HepG2 (cell line): ENCODE results near the gene JMJD1C. TPM values are rescaled to one million over a fixed set of nuclear protein-coding genes. Genes with fewer than 3 reads are reported as not detected.

Experiments used
- ATAC-seq: fragments of 200-7000 bp; cut with Tn5 transposase; 3 replicates; pipeline ENCODE4 v1.9.1; 2020; ENCODE audit warnings: mild to moderate bottlenecking, moderate library complexity
- BruUV-seq: library from RNA; stranded (reverse); fragments of 400-500 nt; replicated peaks from 2 replicates; lab custom pipeline; 2021; lab: Mats Ljungman, UMichigan
- CTCF ChIA-PET: fragments of 300-600 bp; formaldehyde crosslinking; extraction: SDS; loops from one replicate; lab custom pipeline; 2021; ENCODE audit warnings: low total read pairs, inconsistent platforms, low intra/inter-chr PET ratio; lab: Yijun Ruan, JAX
- POLR2A ChIA-PET: fragments of 350-600 bp; sonication (Branson Sonifier 250); formaldehyde crosslinking; loops from one replicate; lab custom pipeline; 2020; ENCODE audit warnings: antibody characterized with exemption, inconsistent platforms; lab: Yijun Ruan, JAX
- DNase-seq: peaks from one replicate; pipeline ENCODE4 v3.0.0-alpha.2; 2015; ENCODE audit warnings: low spot score
- FAIRE-seq: peaks from 3 replicates; lab custom pipeline; 2011; peaks lifted over from hg19 to GRCh38; lab: Jason Lieb, UNC
- H2AFZ ChIP-seq: one replicate; pipeline ENCODE4 v1.6.1; 2011; ENCODE audit warnings: low read length, inconsistent platforms
- H3K27ac ChIP-seq: fragments of 300-600 bp; 3 replicates; pipeline ENCODE4 v1.8.0; 2011; ENCODE audit warnings: mixed run types, mild to moderate bottlenecking, mixed read lengths, low read length, inconsistent platforms; ENCODE audit not compliant: insufficient read depth; ENCODE audit errors: extremely low read length
- H3K27me3 ChIP-seq, 2 experiments: fragments of 200-600 bp in 1 of 2; 2 replicates in 1 of 2; 3 replicates in 1 of 2; pipeline versions ENCODE4 v1.6.0 to v1.8.0; 2011; ENCODE audit warnings: low read length in 2 of 2, mild to moderate bottlenecking in 2 of 2, moderate library complexity in 2 of 2, inconsistent platforms in 1 of 2; ENCODE audit not compliant: insufficient read depth in 2 of 2, control insufficient read depth in 1 of 2
- H3K36me3 ChIP-seq, 2 experiments: fragments of 200-600 bp in 1 of 2; replicated peaks in 1 of 2; 2 replicates in 1 of 2; 3 replicates in 1 of 2; pipeline versions ENCODE4 v1.5.1 to v1.8.0; 2011; ENCODE audit warnings: low read length in 2 of 2, inconsistent platforms in 1 of 2; ENCODE audit not compliant: insufficient read depth in 2 of 2, control insufficient read depth in 1 of 2
- H3K4me1 ChIP-seq: 2 replicates; pipeline ENCODE4 v1.5.1; 2012; ENCODE audit warnings: low read length, inconsistent platforms; ENCODE audit not compliant: insufficient read depth
- H3K4me2 ChIP-seq: 2 replicates; pipeline ENCODE4 v1.6.0; 2011; ENCODE audit warnings: low read depth, low read length, inconsistent platforms
- H3K4me3 ChIP-seq, 3 experiments: fragments of 200-600 bp in 1 of 3; sonication (generic), shearing (Covaris generic) in 1 of 3; replicated peaks in 1 of 3; 2 replicates each; pipeline ENCODE4 v1.5.1; 2011 to 2016; ENCODE audit warnings: low read length in 3 of 3, inconsistent platforms in 2 of 3, low read depth in 2 of 3, mild to moderate bottlenecking in 2 of 3, control low read depth in 1 of 3, mixed read lengths in 1 of 3; ENCODE audit not compliant: insufficient read depth in 1 of 3
- H3K79me2 ChIP-seq: one replicate; pipeline ENCODE4 v1.6.1; 2011; ENCODE audit warnings: low read length, inconsistent platforms; ENCODE audit not compliant: insufficient read depth
- H3K9ac ChIP-seq: 2 replicates; pipeline ENCODE4 v1.6.0; 2011; ENCODE audit warnings: mild to moderate bottlenecking, low read depth, low read length, inconsistent platforms; ENCODE audit not compliant: insufficient read depth
- H3K9me3 ChIP-seq: 2 replicates; pipeline ENCODE4 v1.5.1; 2012; ENCODE audit warnings: mild to moderate bottlenecking, low read length
- H4K20me1 ChIP-seq: 2 replicates; pipeline ENCODE4 v1.6.0; 2011; ENCODE audit warnings: inconsistent platforms, mild to moderate bottlenecking, low read length, moderate library complexity; ENCODE audit not compliant: insufficient read depth
- GPN1 ChIP-seq: sonication (generic); formaldehyde crosslinking; IDR thresholded peaks from 2 replicates; pipeline ENCODE4 v1.5.1; 2020; ENCODE audit warnings: missing genetic modification reagents, borderline replicate concordance
- PHF21A ChIP-seq: sonication (generic); formaldehyde crosslinking; IDR thresholded peaks from 2 replicates; pipeline ENCODE4 v1.5.0; 2020; ENCODE audit warnings: mild to moderate bottlenecking, missing genetic modification reagents
- PHF8 ChIP-seq: sonication (generic); formaldehyde crosslinking; IDR thresholded peaks from 2 replicates; pipeline ENCODE4 v1.5.0; 2020; ENCODE audit warnings: missing genetic modification reagents
- SALL1 ChIP-seq: sonication (generic); formaldehyde crosslinking; IDR thresholded peaks from 2 replicates; pipeline ENCODE4 v1.8.0; 2022; ENCODE audit warnings: mild to moderate bottlenecking, missing genetic modification reagents
- ZFY ChIP-seq: sonication (generic); formaldehyde crosslinking; IDR thresholded peaks from 2 replicates; pipeline ENCODE4 v1.4.0; 2020; ENCODE audit warnings: missing genetic modification reagents
- ZFYVE20 ChIP-seq: sonication (generic); formaldehyde crosslinking; IDR thresholded peaks from 2 replicates; pipeline ENCODE4 v1.8.0; 2023; ENCODE audit warnings: low read depth, mild to moderate bottlenecking, moderate library complexity, missing genetic modification reagents, borderline replicate concordance
- ZNF709 ChIP-seq: sonication (generic); formaldehyde crosslinking; IDR thresholded peaks from 2 replicates; pipeline ENCODE4 v1.5.0; 2020; ENCODE audit warnings: mild to moderate bottlenecking, missing genetic modification reagents
- ZNF737 ChIP-seq: sonication (generic); formaldehyde crosslinking; IDR thresholded peaks from 2 replicates; pipeline ENCODE4 v1.5.0; 2020; ENCODE audit warnings: missing genetic modification reagents, mild to moderate bottlenecking, borderline replicate concordance
- WGBS: methylation state at CpG from one replicate; pipeline ENCODE4 v1.1.6; 2017; ENCODE audit warnings: low lambda C conversion rate; 5-methylcytosine and 5-hydroxymethylcytosine counted together
- in situ Hi-C: cut with HindIII; loops from 2 replicates; pipeline ENCODE4 v1.10.0; 2017; ENCODE audit warnings: low pct_unique_long_range_greater_than_20kb; ENCODE audit not compliant: extremely low pct_ligation_motif_present
- intact Hi-C: fragments of 100-400 bp; cut with micrococcal nuclease; formaldehyde crosslinking; loops from one replicate; pipeline ENCODE4 v1.10.0; 2022; ENCODE audit not compliant: unreplicated experiment
- polyA plus RNA-seq, 8 experiments: library from polyadenylated mRNA; depleted of rRNA in 3 of 8; stranded (reverse) in 7 of 8; unstranded in 1 of 8; fragments of >200 nt; fragmentation: Illumina TruSeq in 4 of 8; extraction: Trizol in 4 of 8; gene quantifications; 2 replicates each; pipeline versions ENCODE4 v1.2.1 to v1.2.3, GENCODE V29; 2011 to 2016; ENCODE audit warnings: low read depth in 4 of 8, missing spikeins in 1 of 8, mixed read lengths in 1 of 8; ENCODE audit not compliant: insufficient read depth in 1 of 8
- total RNA-seq, 5 experiments: library from RNA; depleted of rRNA; stranded (reverse); fragments of >200 nt; fragmentation: Illumina TruSeq; extraction: Trizol; gene quantifications; 2 replicates each; pipeline ENCODE4 v1.2.3, GENCODE V29; 2016; ENCODE audit warnings: low read depth in 1 of 5
- TF ChIP-seq, protein P1 (sequence below): sonication (generic); formaldehyde crosslinking; IDR thresholded peaks from 2 replicates; pipeline ENCODE4 v1.4.0; 2020; ENCODE audit warnings: missing genetic modification reagents, borderline replicate concordance
- TF ChIP-seq, protein P2 (sequence below): sonication (generic); formaldehyde crosslinking; IDR thresholded peaks from 2 replicates; pipeline ENCODE4 v1.4.0; 2020; ENCODE audit warnings: missing genetic modification reagents, borderline replicate concordance
- TF ChIP-seq, protein P3 (sequence below): sonication (generic); IDR thresholded peaks from 2 replicates; pipeline ENCODE4 v1.6.1; 2016; ENCODE audit warnings: low read depth, borderline replicate concordance
- TF ChIP-seq, protein P4 (sequence below): sonication (generic); formaldehyde crosslinking; IDR thresholded peaks from 2 replicates; pipeline ENCODE4 v1.5.1; 2020; ENCODE audit warnings: mild to moderate bottlenecking, missing genetic modification reagents, borderline replicate concordance
- TF ChIP-seq, protein P5 (sequence below): sonication (generic); formaldehyde crosslinking; IDR thresholded peaks from 2 replicates; pipeline ENCODE4 v1.8.0; 2022; ENCODE audit warnings: missing genetic modification reagents, mild to moderate bottlenecking, moderate library complexity, borderline replicate concordance

JMJD1C gene
- total and polyA plus RNA-seq, 2 of the 13 experiments (the other 11 are each of a cell fraction or from before 2014, with no cell fraction given) = 42.3 to 42.7 TPM

DNA sequence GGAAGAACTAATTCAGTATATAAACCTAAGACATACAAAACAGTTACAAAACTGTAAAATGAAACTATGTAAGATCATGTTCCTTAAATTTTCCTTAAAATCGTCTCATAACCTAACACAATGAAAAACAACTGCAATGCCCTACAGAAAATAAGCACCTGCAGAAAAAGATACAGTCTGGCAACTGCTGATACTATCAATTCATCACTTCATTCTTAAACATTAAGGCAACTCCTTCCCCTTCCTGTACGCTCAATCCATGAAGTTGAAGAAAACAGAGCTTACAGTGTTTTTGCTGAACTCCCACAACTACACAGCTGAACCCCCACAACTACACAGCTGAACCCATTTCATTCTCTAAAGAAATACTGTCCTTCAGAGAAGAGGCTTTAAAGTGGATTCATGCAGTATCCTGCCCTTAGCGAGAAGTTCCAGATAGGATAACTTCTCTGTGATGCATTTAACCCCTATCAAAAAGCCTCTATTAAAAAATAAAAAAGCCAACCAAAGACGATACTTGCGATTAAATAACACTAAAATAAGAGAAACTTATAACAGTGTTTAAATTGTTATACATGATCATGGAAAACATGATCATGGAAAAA is 50.0 kb downstream of the JMJD1C start (continued):
- TF ChIP-seq, protein P1, sequence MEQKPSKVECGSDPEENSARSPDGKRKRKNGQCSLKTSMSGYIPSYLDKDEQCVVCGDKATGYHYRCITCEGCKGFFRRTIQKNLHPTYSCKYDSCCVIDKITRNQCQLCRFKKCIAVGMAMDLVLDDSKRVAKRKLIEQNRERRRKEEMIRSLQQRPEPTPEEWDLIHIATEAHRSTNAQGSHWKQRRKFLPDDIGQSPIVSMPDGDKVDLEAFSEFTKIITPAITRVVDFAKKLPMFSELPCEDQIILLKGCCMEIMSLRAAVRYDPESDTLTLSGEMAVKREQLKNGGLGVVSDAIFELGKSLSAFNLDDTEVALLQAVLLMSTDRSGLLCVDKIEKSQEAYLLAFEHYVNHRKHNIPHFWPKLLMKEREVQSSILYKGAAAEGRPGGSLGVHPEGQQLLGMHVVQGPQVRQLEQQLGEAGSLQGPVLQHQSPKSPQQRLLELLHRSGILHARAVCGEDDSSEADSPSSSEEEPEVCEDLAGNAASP = no peak
- no peak for TF ChIP-seq GPN1 (CRISPR knock-in tag)

DNA sequence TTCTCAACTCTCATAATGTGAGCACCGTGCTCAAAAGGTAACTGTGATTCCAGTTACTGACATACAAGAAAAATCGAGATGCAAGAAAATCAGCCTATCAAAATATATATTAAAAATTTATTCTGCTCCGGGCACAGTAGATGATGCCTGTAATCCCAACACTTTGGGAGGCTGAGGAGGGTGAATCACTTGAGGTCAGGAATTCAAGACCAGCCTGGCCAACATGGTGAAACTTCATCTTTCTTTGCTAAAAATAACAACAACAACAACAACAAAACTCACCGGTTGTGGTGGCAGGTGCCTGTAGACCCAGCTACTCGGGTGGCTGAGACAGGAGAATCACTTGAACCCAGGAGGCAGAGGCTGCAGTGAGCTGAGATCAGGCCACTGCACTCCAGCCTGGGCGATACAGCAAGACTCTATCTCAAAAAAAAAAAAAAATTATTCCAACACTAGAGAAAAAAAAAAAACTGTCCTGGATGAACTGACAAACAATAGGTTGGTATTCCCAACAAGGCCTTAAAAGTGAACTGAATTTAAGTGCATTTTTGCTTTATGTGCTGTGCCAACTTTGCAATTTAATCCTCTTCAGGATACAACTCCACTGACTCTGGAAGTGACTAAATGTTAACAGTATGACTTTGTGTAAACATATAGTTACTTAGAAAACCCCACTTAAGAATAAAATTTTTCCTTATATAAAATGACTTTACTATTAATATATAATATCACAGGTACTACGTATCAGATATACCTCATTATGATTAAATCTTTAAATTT is 51.1 kb downstream of the JMJD1C start:
- no TSS peak for BruUV-seq
- WGBS = 96% methylated on average over 7 of the region's 7 CpGs
- H3K9ac ChIP-seq = no peak overlapping the region
- no peak for FAIRE-seq
- H4K20me1 ChIP-seq = peaks cover 5% of the 10 kb centered on the region; the same call in 1 of the 2 replicates
- DNase-seq = no peak
- ChIA-PET POLR2A (no interaction called here), CTCF (no interaction called here)
- no peaks in the 10 kb centered on the region for H3K9me3 ChIP-seq
- no peak overlapping the region for H2AFZ ChIP-seq
- no peaks in the 10 kb centered on the region for H3K27me3 ChIP-seq
- H3K36me3 ChIP-seq = no peaks in the 10 kb centered on the region; a peak in 1 of 5 replicates
- peaks cover 76% of the 10 kb centered on the region for H3K79me2 ChIP-seq
- intact Hi-C loops (no loop called here), in situ Hi-C loops (no loop called here)
- H3K4me1 ChIP-seq = peaks cover 19% of the 10 kb centered on the region
- no peak overlapping the region for H3K4me2 ChIP-seq
- ATAC-seq = no peak
- no peak overlapping the region for H3K4me3 ChIP-seq
- H3K27ac ChIP-seq = no peak overlapping the region
- TF ChIP-seq ZNF737 (CRISPR knock-in tag) (no peak), ZFY (no peak), SALL1 (CRISPR knock-in tag) (no peak), ZFYVE20 (CRISPR knock-in tag) (no peak), ZNF709 (CRISPR knock-in tag) (no peak), PHF8 (CRISPR knock-in tag) (no peak), PHF21A (no peak)
- TF ChIP-seq, protein P2, sequence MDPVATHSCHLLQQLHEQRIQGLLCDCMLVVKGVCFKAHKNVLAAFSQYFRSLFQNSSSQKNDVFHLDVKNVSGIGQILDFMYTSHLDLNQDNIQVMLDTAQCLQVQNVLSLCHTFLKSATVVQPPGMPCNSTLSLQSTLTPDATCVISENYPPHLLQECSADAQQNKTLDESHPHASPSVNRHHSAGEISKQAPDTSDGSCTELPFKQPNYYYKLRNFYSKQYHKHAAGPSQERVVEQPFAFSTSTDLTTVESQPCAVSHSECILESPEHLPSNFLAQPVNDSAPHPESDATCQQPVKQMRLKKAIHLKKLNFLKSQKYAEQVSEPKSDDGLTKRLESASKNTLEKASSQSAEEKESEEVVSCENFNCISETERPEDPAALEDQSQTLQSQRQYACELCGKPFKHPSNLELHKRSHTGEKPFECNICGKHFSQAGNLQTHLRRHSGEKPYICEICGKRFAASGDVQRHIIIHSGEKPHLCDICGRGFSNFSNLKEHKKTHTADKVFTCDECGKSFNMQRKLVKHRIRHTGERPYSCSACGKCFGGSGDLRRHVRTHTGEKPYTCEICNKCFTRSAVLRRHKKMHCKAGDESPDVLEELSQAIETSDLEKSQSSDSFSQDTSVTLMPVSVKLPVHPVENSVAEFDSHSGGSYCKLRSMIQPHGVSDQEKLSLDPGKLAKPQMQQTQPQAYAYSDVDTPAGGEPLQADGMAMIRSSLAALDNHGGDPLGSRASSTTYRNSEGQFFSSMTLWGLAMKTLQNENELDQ (CRISPR knock-in tag) = no peak
- TF ChIP-seq, protein P3, sequence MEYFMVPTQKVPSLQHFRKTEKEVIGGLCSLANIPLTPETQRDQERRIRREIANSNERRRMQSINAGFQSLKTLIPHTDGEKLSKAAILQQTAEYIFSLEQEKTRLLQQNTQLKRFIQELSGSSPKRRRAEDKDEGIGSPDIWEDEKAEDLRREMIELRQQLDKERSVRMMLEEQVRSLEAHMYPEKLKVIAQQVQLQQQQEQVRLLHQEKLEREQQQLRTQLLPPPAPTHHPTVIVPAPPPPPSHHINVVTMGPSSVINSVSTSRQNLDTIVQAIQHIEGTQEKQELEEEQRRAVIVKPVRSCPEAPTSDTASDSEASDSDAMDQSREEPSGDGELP = no peak
- TF ChIP-seq, protein P4, sequence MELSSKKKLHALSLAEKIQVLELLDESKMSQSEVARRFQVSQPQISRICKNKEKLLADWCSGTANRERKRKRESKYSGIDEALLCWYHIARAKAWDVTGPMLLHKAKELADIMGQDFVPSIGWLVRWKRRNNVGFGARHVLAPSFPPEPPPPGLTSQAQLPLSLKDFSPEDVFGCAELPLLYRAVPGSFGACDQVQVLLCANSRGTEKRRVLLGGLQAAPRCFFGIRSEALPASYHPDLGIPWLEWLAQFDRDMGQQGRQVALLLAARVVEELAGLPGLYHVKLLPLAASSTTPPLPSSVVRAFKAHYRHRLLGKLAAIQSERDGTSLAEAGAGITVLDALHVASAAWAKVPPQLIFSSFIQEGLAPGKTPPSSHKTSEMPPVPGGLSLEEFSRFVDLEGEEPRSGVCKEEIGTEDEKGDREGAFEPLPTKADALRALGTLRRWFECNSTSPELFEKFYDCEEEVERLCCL (CRISPR knock-in tag) = no peak
- TF ChIP-seq, protein P5, sequence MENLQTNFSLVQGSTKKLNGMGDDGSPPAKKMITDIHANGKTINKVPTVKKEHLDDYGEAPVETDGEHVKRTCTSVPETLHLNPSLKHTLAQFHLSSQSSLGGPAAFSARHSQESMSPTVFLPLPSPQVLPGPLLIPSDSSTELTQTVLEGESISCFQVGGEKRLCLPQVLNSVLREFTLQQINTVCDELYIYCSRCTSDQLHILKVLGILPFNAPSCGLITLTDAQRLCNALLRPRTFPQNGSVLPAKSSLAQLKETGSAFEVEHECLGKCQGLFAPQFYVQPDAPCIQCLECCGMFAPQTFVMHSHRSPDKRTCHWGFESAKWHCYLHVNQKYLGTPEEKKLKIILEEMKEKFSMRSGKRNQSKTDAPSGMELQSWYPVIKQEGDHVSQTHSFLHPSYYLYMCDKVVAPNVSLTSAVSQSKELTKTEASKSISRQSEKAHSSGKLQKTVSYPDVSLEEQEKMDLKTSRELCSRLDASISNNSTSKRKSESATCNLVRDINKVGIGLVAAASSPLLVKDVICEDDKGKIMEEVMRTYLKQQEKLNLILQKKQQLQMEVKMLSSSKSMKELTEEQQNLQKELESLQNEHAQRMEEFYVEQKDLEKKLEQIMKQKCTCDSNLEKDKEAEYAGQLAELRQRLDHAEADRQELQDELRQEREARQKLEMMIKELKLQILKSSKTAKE = no peak
